Ovary (tissue), 3 donors: ENCODE measurements around the gene GOLGA3.

Source experiments
- POLR2A ChIP-seq: fragments of 450-650 bp; IDR thresholded peaks from one replicate; pipeline ENCODE4 v1.6.1; 2017; ENCODE audit warnings: antibody characterized with exemption, mild to moderate bottlenecking, moderate library complexity
- TF ChIP-seq, protein P1 (sequence below), 3 donors: fragments of 450-650 bp in 2 of 3; fragments of 200-600 bp in 1 of 3; IDR thresholded peaks; one replicate each; pipeline versions ENCODE4 v1.5.1 to v1.8.0; 2016 to 2022; ENCODE audit warnings: antibody characterized with exemption in 3 of 3, mild to moderate bottlenecking in 1 of 3
- donor health status: DM: no; HTN: no; CAD: no.

DNA sequence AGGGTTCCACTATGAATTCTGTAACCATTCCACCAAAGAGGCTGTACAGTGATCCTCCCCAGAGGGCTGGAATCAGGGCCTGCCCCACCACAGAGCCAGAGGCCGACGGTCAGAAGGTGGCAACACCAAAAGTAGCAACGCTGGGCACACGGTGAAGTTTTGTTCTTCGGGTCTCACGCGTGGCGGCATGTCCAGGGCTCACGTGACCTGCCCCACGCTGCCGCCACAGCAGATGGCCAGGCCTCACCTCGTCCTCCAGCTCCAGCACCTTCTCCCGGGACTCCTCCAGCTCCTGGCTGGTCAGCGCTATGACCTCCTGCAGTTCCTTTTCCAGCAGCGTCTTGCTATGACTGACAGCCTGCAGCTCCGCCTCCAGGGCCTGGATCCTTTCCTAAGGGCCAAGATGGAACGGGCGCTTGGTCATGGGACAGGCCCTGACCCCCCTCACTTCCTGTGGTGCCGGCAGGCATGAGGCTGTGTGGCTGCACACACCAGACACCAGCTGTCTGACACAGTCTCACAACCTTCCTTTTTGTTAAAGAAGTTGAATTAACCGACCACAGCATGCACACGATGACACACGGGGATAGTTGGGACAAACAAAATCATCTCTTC, 44.6 kb downstream of the GOLGA3 start:
- TF ChIP-seq POLR2A = no peak
- TF ChIP-seq, protein P1, sequence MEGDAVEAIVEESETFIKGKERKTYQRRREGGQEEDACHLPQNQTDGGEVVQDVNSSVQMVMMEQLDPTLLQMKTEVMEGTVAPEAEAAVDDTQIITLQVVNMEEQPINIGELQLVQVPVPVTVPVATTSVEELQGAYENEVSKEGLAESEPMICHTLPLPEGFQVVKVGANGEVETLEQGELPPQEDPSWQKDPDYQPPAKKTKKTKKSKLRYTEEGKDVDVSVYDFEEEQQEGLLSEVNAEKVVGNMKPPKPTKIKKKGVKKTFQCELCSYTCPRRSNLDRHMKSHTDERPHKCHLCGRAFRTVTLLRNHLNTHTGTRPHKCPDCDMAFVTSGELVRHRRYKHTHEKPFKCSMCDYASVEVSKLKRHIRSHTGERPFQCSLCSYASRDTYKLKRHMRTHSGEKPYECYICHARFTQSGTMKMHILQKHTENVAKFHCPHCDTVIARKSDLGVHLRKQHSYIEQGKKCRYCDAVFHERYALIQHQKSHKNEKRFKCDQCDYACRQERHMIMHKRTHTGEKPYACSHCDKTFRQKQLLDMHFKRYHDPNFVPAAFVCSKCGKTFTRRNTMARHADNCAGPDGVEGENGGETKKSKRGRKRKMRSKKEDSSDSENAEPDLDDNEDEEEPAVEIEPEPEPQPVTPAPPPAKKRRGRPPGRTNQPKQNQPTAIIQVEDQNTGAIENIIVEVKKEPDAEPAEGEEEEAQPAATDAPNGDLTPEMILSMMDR (IDR thresholded peaks at IDR 0.05) = no peak
